ENCODE measurements around the gene SPACDR. TPM values are rescaled to one million over a fixed set of nuclear protein-coding genes. Genes with fewer than 3 reads are reported as not detected.
A peak's percentile ranks its signal among the peaks of the same experiment; 100 is the strongest.

The SPACDR gene
- total and polyA plus RNA-seq, 9 of the 15 experiments (the other 6 are each of a cell fraction or from before 2014, with no cell fraction given), result 0.07 to 0.55 (median 0.14) TPM; not detected in 1

DNA sequence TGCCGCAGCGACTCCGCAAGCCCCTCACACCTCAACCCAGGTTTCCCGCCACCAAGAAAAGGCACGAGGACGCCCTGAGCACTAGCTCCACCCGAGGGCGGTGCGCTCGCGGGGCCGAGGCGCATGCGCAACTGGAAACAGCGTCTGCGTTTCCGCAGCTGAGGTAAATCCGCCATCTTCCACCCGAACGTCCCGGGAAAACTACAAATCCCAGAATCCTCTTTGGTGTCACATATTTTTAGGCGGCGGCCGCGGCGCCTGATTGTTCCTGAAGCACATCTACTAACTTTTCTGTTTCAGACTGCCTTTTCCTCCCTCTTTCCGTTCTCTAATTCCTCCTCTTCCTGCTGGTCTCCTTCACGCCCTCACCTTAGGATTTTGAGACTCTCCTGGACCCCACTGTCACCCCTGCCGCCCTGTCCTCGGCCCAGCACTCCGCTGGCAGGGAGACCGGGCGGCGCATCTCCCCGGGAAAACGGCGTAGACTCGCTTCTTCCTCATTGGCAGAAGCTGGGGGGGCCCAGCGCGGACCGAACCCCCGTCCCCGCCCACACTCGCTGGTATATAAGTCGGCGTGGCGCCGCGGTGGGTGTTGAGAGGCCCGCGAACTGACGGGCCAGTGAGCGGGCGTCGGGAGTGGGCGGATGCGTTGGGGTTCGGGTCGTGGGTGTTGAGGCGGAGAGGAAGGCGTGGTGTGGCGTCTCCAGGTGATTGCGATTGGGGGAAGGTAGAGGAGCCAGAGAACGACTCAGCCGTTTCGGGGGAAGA, 35.7 kb downstream of the SPACDR start, which contains the start of gene ZCWPW1 (continued):
- TF ChIP-seq, protein P1, sequence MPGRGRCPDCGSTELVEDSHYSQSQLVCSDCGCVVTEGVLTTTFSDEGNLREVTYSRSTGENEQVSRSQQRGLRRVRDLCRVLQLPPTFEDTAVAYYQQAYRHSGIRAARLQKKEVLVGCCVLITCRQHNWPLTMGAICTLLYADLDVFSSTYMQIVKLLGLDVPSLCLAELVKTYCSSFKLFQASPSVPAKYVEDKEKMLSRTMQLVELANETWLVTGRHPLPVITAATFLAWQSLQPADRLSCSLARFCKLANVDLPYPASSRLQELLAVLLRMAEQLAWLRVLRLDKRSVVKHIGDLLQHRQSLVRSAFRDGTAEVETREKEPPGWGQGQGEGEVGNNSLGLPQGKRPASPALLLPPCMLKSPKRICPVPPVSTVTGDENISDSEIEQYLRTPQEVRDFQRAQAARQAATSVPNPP (IDR thresholded peaks at IDR 0.05; ENCODE audit: borderline replicate concordance, insufficient read depth, insufficient read length), result no peak
- peak; percentile 11 for TF ChIP-seq NFYB (IDR thresholded peaks at IDR 0.05; ENCODE audit: extremely low read depth, insufficient read length)
- peak; percentile 59 for TF ChIP-seq CCNT2 (IDR thresholded peaks at IDR 0.05; ENCODE audit: borderline replicate concordance, extremely low read depth, insufficient read length, low read depth, low read length)
- TF ChIP-seq, protein P2, sequence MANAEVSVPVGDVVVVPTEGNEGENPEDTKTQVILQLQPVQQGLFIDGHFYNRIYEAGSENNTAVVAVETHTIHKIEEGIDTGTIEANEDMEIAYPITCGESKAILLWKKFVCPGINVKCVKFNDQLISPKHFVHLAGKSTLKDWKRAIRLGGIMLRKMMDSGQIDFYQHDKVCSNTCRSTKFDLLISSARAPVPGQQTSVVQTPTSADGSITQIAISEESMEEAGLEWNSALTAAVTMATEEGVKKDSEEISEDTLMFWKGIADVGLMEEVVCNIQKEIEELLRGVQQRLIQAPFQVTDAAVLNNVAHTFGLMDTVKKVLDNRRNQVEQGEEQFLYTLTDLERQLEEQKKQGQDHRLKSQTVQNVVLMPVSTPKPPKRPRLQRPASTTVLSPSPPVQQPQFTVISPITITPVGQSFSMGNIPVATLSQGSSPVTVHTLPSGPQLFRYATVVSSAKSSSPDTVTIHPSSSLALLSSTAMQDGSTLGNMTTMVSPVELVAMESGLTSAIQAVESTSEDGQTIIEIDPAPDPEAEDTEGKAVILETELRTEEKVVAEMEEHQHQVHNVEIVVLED (CRISPR knock-in tag; IDR thresholded peaks at IDR 0.05), result peak; percentile 38
- TF ChIP-seq SRF (CRISPR knock-in tag; IDR thresholded peaks at IDR 0.05), result peak; percentile 69 to 71; a peak in 3 of 4 replicates
- TF ChIP-seq TOE1 (IDR thresholded peaks at IDR 0.05; ENCODE audit: borderline replicate concordance), result peak; percentile 83; the same call in 1 of the 2 replicates
- TF ChIP-seq TOE1 (CRISPR knock-in tag; IDR thresholded peaks at IDR 0.05; ENCODE audit: borderline replicate concordance, low read depth), result peak; percentile 99
- peak; percentile 56 for TF ChIP-seq KLF1 (tag; IDR thresholded peaks at IDR 0.05)
- no peak for TF ChIP-seq ATF1 (CRISPR knock-in tag; IDR thresholded peaks at IDR 0.05)
- peak; percentile 85 for TF ChIP-seq ATF1 (tag; IDR thresholded peaks at IDR 0.05)
- TF ChIP-seq ZNF121 (CRISPR knock-in tag; conservative IDR thresholded peaks at IDR 0.05), result no peak
- no peak for TF ChIP-seq BRF1 (IDR thresholded peaks at IDR 0.05; ENCODE audit: borderline replicate concordance, extremely low read depth, insufficient read length)
- peak; percentile 96; the same call in 1 of the 2 replicates for TF ChIP-seq SRSF1 (IDR thresholded peaks at IDR 0.05; ENCODE audit: low read depth, low read length)
- TF ChIP-seq, protein P3, sequence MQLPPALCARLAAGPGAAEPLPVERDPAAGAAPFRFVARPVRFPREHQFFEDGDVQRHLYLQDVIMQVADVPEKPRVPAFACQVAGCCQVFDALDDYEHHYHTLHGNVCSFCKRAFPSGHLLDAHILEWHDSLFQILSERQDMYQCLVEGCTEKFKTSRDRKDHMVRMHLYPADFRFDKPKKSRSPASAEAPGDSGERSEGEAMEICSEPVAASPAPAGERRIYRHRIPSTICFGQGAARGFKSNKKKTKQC (CRISPR knock-in tag; IDR thresholded peaks at IDR 0.05), result peak; percentile 99
- no peak for TF ChIP-seq POLR2AphosphoS2 (IDR thresholded peaks at IDR 0.05; ENCODE audit: low read length)
- peak; percentile 90 for TF ChIP-seq ERF (CRISPR knock-in tag; IDR thresholded peaks at IDR 0.05)
- TF ChIP-seq, protein P4, sequence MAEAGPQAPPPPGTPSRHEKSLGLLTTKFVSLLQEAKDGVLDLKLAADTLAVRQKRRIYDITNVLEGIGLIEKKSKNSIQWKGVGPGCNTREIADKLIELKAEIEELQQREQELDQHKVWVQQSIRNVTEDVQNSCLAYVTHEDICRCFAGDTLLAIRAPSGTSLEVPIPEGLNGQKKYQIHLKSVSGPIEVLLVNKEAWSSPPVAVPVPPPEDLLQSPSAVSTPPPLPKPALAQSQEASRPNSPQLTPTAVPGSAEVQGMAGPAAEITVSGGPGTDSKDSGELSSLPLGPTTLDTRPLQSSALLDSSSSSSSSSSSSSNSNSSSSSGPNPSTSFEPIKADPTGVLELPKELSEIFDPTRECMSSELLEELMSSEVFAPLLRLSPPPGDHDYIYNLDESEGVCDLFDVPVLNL (CRISPR knock-in tag; IDR thresholded peaks at IDR 0.05; ENCODE audit: low read depth), result peak; percentile 92
- TF ChIP-seq SMAD4 (CRISPR knock-in tag; conservative IDR thresholded peaks at IDR 0.05), result peak; percentile 51
- no peak for TF ChIP-seq NCOA6 (IDR thresholded peaks at IDR 0.05)
- TF ChIP-seq GATAD2A (IDR thresholded peaks at IDR 0.05), result peak; percentile 93

All from K562 (cell line).